H1 (cell line): ENCODE results near the gene GALNT17.

Source experiments
- CREB1 ChIP-seq: IDR thresholded peaks from 2 replicates; pipeline ENCODE4 v1.6.1; 2012; ENCODE audit warnings: inconsistent platforms
- CTCF ChIP-seq, 3 experiments: IDR thresholded peaks; 1 replicate in 2 of 3; 2 replicates in 1 of 3; pipeline versions ENCODE4 v1.5.1 to v1.6.1; 2011; ENCODE audit warnings: low read length in 3 of 3, mild to moderate bottlenecking in 3 of 3, inconsistent platforms in 2 of 3, low read depth in 1 of 3, moderate library complexity in 1 of 3; ENCODE audit not compliant: insufficient read depth in 1 of 3; ENCODE audit errors: control extremely low read depth in 1 of 3
- EZH2 ChIP-seq: fragments of 200-600 bp; sonication (generic); IDR thresholded peaks from 2 replicates; pipeline ENCODE4 v1.7.1; 2012; ENCODE audit warnings: low read depth, mild to moderate bottlenecking, moderate library complexity, low read length, inconsistent platforms; ENCODE audit not compliant: severe bottlenecking
- GABPA ChIP-seq: IDR thresholded peaks from 2 replicates; pipeline ENCODE4 v1.6.1; 2011; ENCODE audit warnings: mild to moderate bottlenecking, low read length, moderate library complexity, borderline replicate concordance; ENCODE audit not compliant: insufficient read depth
- HDAC6 ChIP-seq: IDR thresholded peaks from one replicate; pipeline ENCODE4 v1.7.1; 2012; ENCODE audit warnings: low read depth, mild to moderate bottlenecking, inconsistent platforms, low read length, moderate library complexity
- KDM1A ChIP-seq: fragments of 200-600, 300-600 bp; sonication (generic); IDR thresholded peaks from 2 replicates; pipeline ENCODE4 v1.7.1; 2016; ENCODE audit warnings: mild to moderate bottlenecking, low read length, borderline replicate concordance
- POLR2A ChIP-seq, 2 experiments: IDR thresholded peaks; 1 replicate in 1 of 2; 2 replicates in 1 of 2; pipeline ENCODE4 v1.6.1; 2011; ENCODE audit warnings: low read depth in 2 of 2, low read length in 2 of 2, mild to moderate bottlenecking in 2 of 2; ENCODE audit errors: control extremely low read depth in 1 of 2
- POLR2AphosphoS5 ChIP-seq: IDR thresholded peaks from 2 replicates; pipeline ENCODE4 v1.6.1; 2011; ENCODE audit warnings: low read depth, low read length
- RAD21 ChIP-seq, 2 experiments: IDR thresholded peaks in 1 of 2; conservative IDR thresholded peaks in 1 of 2; 2 replicates each; pipeline ENCODE4 v1.6.1; 2011; ENCODE audit warnings: low read depth in 2 of 2, low read length in 2 of 2, improper control_type of control experiment in 1 of 2, inconsistent platforms in 1 of 2, mild to moderate bottlenecking in 1 of 2, moderate library complexity in 1 of 2
- SIN3A ChIP-seq, 2 experiments: IDR thresholded peaks in 1 of 2; conservative IDR thresholded peaks in 1 of 2; 2 replicates each; pipeline ENCODE4 v1.6.1; 2011 to 2012; ENCODE audit warnings: low read length in 2 of 2, improper control_type of control experiment in 1 of 2, low read depth in 1 of 2, mild to moderate bottlenecking in 1 of 2
- TAF1 ChIP-seq: IDR thresholded peaks from 2 replicates; pipeline ENCODE4 v1.6.1; 2011; ENCODE audit warnings: mild to moderate bottlenecking, low read depth, low read length
- USF2 ChIP-seq: IDR thresholded peaks from 2 replicates; pipeline ENCODE4 v1.6.1; 2011; ENCODE audit warnings: low read length, improper control_type of control experiment
- YY1 ChIP-seq: IDR thresholded peaks from 2 replicates; pipeline ENCODE4 v1.6.1; 2011; ENCODE audit warnings: low read depth, mild to moderate bottlenecking, low read length
- ZNF274 ChIP-seq: IDR thresholded peaks from 2 replicates; pipeline ENCODE4 v1.7.0; 2012; ENCODE audit warnings: low read length, borderline replicate concordance; ENCODE audit errors: extremely low read depth

- TF ChIP-seq POLR2A (IDR thresholded peaks at IDR 0.05; ENCODE audit: control extremely low read depth in 1 of 2, low read depth in 2 of 2, low read length in 2 of 2) (no peak), POLR2AphosphoS5 (no peak), CREB1 (no peak), SIN3A (conservative IDR thresholded peaks at IDR 0.05 in 1 of 2, IDR thresholded peaks at IDR 0.05 in 1 of 2; ENCODE audit: low read depth in 1 of 2, low read length in 2 of 2) (no peak), CTCF (IDR thresholded peaks at IDR 0.05; ENCODE audit: control extremely low read depth in 1 of 3, insufficient read depth in 1 of 3, low read depth in 1 of 3, low read length in 3 of 3) (no peak), YY1 (no peak), ZNF274 (no peak), EZH2 (no peak), GABPA (no peak), KDM1A (no peak), TAF1 (no peak), HDAC6 (no peak), USF2 (no peak), RAD21 (IDR thresholded peaks at IDR 0.05 in 1 of 2, conservative IDR thresholded peaks at IDR 0.05 in 1 of 2; ENCODE audit: low read depth in 2 of 2, low read length in 2 of 2) (no peak)
These were observed 556.1 kb downstream of the GALNT17 start for GRCh38 chr7:71687831-71688599.
